HEK293T (cell line): ENCODE data around the gene ABCG8.

Experiments used
- SUZ12 ChIP-seq: fragments of 450-650 bp; IDR thresholded peaks from 2 replicates; pipeline ENCODE4 v1.6.1; 2016; ENCODE audit warnings: mild to moderate bottlenecking
- TARDBP ChIP-seq: fragments of 450-650 bp; IDR thresholded peaks from 2 replicates; pipeline ENCODE4 v1.6.1; 2016
- ZNF384 ChIP-seq: fragments of 450-650 bp; IDR thresholded peaks from 2 replicates; pipeline ENCODE4 v1.6.1; 2016

- no peak for TF ChIP-seq TARDBP
- TF ChIP-seq ZNF384, result no peak
- TF ChIP-seq SUZ12, result no peak
Observed at GRCh38 chr2:43925431-43925830, 86.7 kb downstream of the ABCG8 start.
